Stomach (tissue), 19 donors: ENCODE measurements around the gene HDAC2. TPM values are rescaled to one million over a fixed set of nuclear protein-coding genes. Genes with fewer than 3 reads are reported as not detected.
A peak's percentile ranks its signal among the peaks of the same experiment; 100 is the strongest.
"Not testable (repeated sequence)": the region's sequence is repeated elsewhere in the genome, so short reads cannot be mapped to it uniquely, and the experiment has no call there.

Experiments
- DNase-seq, 2 donors: peaks; one replicate each; pipeline versions ENCODE4 v3.0.0 to v3.0.0-alpha.2; 2013 to 2019
- H3K27ac ChIP-seq, 5 donors: fragments of 200-600 bp in 4 of 5; sonication (generic) in 4 of 5; one replicate each; pipeline ENCODE4 v1.5.1; 2013 to 2019; ENCODE audit warnings: mild to moderate bottlenecking in 1 of 5, moderate library complexity in 1 of 5
- H3K27me3 ChIP-seq, 3 donors: fragments of 200-600 bp; sonication (generic); one replicate each; pipeline ENCODE4 v1.5.1; 2017 to 2019; ENCODE audit warnings: mixed run types in 1 of 3
- H3K36me3 ChIP-seq, 4 donors: fragments of 200-600 bp; sonication (generic); 1 replicate in 3 of 4; 2 replicates in 1 of 4; pipeline ENCODE4 v1.5.1; 2016 to 2019
- H3K4me1 ChIP-seq, 4 donors: fragments of 200-600 bp; sonication (generic); one replicate each; pipeline ENCODE4 v1.5.1; 2016 to 2019
- H3K4me3 ChIP-seq, 4 donors: fragments of 200-600 bp; sonication (generic) in 3 of 4; one replicate each; pipeline ENCODE4 v1.5.1; 2016 to 2019; ENCODE audit warnings: mild to moderate bottlenecking in 1 of 4
- H3K9me3 ChIP-seq, 4 donors: fragments of 200-600 bp; sonication (generic); one replicate each; pipeline ENCODE4 v1.5.1; 2016 to 2019
- EP300 ChIP-seq: sonication (generic); formaldehyde crosslinking; IDR thresholded peaks from one replicate; pipeline ENCODE4 v1.6.1; 2017; ENCODE audit warnings: antibody characterized with exemption
- POLR2A ChIP-seq, 4 donors: fragments of 450-650 bp; IDR thresholded peaks; one replicate each; pipeline ENCODE4 v1.6.1; 2016; ENCODE audit warnings: antibody characterized with exemption in 4 of 4, control low read depth in 2 of 4, mild to moderate bottlenecking in 1 of 4, moderate library complexity in 1 of 4
- POLR2AphosphoS5 ChIP-seq, 3 donors: sonication (generic); formaldehyde crosslinking; IDR thresholded peaks; one replicate each; pipeline ENCODE4 v1.6.1; 2016; ENCODE audit warnings: antibody characterized with exemption in 3 of 3
- WGBS, 5 donors: extraction: QIAGEN DNeasy Blood & Tissue Kit in 3 of 5; methylation state at CpG; one replicate each; pipeline versions ENCODE4 v1.1.5 to v1.1.7; 2013 to 2018; 5-methylcytosine and 5-hydroxymethylcytosine counted together
- intact Hi-C: fragments of 100-400 bp; cut with DNase I; formaldehyde crosslinking; loops from one replicate; pipeline ENCODE4 v1.15.1; 2023; ENCODE audit warnings: low total_unique reads
- long read RNA-seq, 10 donors: transcript quantifications; one replicate each; lab custom pipeline, GENCODE V29; 2026
- polyA plus RNA-seq, 3 donors: library from polyadenylated mRNA; stranded (reverse); fragments of 200-250 nt; gene quantifications; one replicate each; pipeline ENCODE4 v1.2.3, GENCODE V29; 2013
- total RNA-seq, 5 donors: library from RNA; depleted of rRNA; stranded (reverse); fragments of >200 nt; gene quantifications; one replicate each; pipeline versions ENCODE4 v1.1.0 to v1.2.3, GENCODE V29; 2014 to 2016
- TF ChIP-seq, protein P1 (sequence below), 7 experiments: fragments of 450-650 bp in 4 of 7; fragments of 200-600 bp in 3 of 7; sonication (generic) in 3 of 7; IDR thresholded peaks; one replicate each; pipeline ENCODE4 v1.5.1; 2016 to 2019; ENCODE audit warnings: antibody characterized with exemption in 7 of 7, control low read depth in 2 of 7, mild to moderate bottlenecking in 1 of 7
- donor health status: healthy with polysubstance abuse.
- donor health status: Bipolar disorder and iron deficiency.
- donor health status: healthy.

The HDAC2 gene
- total RNA-seq (100 to 1,000 TPM in 1 of 5 donors, 10 to 100 TPM in 4; 11.0 to 106 (median 65.6) TPM), polyA plus RNA-seq (10 to 100 TPM; 53.4 to 61.3 (median 53.5) TPM)
- long read RNA-seq, donor 1, full-length matches to known transcripts: 12 of 23 reads
- long read RNA-seq, donor 1, partial matches to known transcripts: 11 of 23 reads
- long read RNA-seq, donor 1, other reads (novel, unspliced or antisense): 0 of 23 reads
- long read RNA-seq, donor 2, full-length matches to known transcripts: 30 of 44 reads
- long read RNA-seq, donor 2, partial matches to known transcripts: 14 of 44 reads
- long read RNA-seq, donor 2, other reads (novel, unspliced or antisense): 0 of 44 reads
- long read RNA-seq, donor 3, full-length matches to known transcripts: 17 of 46 reads
- long read RNA-seq, donor 3, partial matches to known transcripts: 29 of 46 reads
- long read RNA-seq, donor 3, other reads (novel, unspliced or antisense): 0 of 46 reads
- long read RNA-seq, donor 4, full-length matches to known transcripts: 5 of 5 reads
- long read RNA-seq, donor 4, partial matches to known transcripts: 0 of 5 reads
- long read RNA-seq, donor 4, other reads (novel, unspliced or antisense): 0 of 5 reads
- long read RNA-seq, donor 5, full-length matches to known transcripts: 19 of 68 reads
- long read RNA-seq, donor 5, partial matches to known transcripts: 49 of 68 reads
- long read RNA-seq, donor 5, other reads (novel, unspliced or antisense): 0 of 68 reads
- long read RNA-seq, donor 6, full-length matches to known transcripts: 45 of 123 reads
- long read RNA-seq, donor 6, partial matches to known transcripts: 78 of 123 reads
- long read RNA-seq, donor 6, other reads (novel, unspliced or antisense): 0 of 123 reads
- long read RNA-seq, donor 7, full-length matches to known transcripts: 13 of 57 reads
- long read RNA-seq, donor 7, partial matches to known transcripts: 44 of 57 reads
- long read RNA-seq, donor 7, other reads (novel, unspliced or antisense): 0 of 57 reads
- long read RNA-seq, donor 8, full-length matches to known transcripts: 24 of 53 reads
- long read RNA-seq, donor 8, partial matches to known transcripts: 29 of 53 reads
- long read RNA-seq, donor 8, other reads (novel, unspliced or antisense): 0 of 53 reads
- long read RNA-seq, donor 9, full-length matches to known transcripts: 24 of 81 reads
- long read RNA-seq, donor 9, partial matches to known transcripts: 57 of 81 reads
- long read RNA-seq, donor 9, other reads (novel, unspliced or antisense): 0 of 81 reads
- long read RNA-seq, donor 10, full-length matches to known transcripts: 12 of 19 reads
- long read RNA-seq, donor 10, partial matches to known transcripts: 7 of 19 reads
- long read RNA-seq, donor 10, other reads (novel, unspliced or antisense): 0 of 19 reads

DNA sequence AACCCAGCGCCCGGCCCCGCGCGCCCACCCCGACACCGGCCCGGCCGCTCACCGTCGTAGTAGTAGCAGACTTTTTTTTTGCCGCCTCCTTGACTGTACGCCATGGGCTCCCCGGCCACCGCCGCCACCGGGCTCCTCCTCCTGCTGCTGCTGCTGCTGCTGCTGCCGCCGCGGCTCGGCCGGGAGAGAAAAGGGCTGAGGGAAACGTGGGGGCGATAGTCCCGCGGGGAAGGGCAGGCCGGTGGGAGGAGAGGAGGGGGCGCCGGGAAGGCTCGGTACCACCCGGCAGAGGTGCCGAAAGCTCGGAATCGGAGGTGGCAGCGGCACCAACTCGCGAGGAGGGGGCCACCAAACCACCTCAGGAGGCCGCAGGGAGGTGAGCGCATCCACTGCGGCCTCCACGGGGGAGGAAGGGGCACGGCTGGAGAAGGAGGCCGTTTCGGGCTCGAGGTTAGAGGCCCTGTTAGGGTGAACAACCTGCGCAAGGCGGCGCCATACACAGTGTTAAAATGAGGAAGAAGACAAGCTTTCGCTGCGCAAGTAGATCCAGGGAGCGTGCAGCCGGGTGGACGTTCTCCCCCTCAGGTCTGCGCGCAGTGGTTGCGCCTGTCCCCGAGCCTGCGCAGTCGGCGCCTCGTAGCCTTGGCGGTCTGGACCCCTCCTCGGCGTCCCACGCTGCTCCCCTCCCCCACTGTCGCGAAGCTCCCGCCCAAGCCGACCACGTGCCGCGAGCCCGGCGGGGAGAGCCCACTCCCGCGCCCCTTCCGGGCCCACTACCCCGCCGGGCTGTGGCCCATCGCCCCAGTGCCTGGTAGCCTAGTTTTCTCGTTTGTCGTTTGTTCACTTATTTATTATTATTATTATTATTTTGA lies at the start of gene HDAC2:
Gene HDAC2 (minus strand): TSS at position 344 of the 872 bp plus-strand sequence. CDS start 240 bp downstream, at position 104.
- WGBS, 5 donors: 0 to 1% (median 0%) methylated on average over 58 to 82 of the region's 82 CpGs
- intact Hi-C loops: no loop called here

DNA sequence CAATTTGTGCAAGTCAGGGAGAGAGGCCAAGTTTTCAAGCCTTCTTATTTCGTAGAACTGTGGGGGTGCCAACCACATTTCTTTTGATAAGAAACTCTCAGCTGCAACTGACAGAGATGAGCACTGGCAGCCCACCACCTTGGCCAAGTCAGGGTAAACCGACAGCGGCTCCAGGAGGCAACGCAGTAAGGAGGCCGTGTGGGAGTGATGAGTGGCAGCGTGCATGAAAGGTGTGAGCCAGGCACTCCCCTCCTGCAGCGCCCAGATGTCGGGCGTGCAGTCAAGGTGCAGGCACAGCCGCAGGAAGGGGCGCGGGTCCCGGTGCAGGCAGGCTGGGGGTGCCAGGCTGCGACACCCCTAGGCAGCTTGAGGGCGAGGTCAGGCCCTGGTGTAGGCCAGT lies 49.2 kb upstream of the HDAC2 start:
- no peaks in the 10 kb centered on the region for H3K9me3 ChIP-seq
- intact Hi-C loops: no loop called here
- TF ChIP-seq POLR2A (IDR thresholded peaks at IDR 0.05) (no peak), EP300 (no peak), POLR2AphosphoS5 (IDR thresholded peaks at IDR 0.05) (no peak)
- TF ChIP-seq, protein P1, sequence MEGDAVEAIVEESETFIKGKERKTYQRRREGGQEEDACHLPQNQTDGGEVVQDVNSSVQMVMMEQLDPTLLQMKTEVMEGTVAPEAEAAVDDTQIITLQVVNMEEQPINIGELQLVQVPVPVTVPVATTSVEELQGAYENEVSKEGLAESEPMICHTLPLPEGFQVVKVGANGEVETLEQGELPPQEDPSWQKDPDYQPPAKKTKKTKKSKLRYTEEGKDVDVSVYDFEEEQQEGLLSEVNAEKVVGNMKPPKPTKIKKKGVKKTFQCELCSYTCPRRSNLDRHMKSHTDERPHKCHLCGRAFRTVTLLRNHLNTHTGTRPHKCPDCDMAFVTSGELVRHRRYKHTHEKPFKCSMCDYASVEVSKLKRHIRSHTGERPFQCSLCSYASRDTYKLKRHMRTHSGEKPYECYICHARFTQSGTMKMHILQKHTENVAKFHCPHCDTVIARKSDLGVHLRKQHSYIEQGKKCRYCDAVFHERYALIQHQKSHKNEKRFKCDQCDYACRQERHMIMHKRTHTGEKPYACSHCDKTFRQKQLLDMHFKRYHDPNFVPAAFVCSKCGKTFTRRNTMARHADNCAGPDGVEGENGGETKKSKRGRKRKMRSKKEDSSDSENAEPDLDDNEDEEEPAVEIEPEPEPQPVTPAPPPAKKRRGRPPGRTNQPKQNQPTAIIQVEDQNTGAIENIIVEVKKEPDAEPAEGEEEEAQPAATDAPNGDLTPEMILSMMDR (IDR thresholded peaks at IDR 0.05): no peak
- H3K27ac ChIP-seq: no peak overlapping the region
- no peaks in the 10 kb centered on the region for H3K4me1 ChIP-seq
- DNase-seq: no peak
- WGBS, 5 donors: 84 to 95% (median 91%) methylated on average over 10 to 15 of the region's 15 CpGs
- no peak overlapping the region for H3K4me3 ChIP-seq
- no peaks in the 10 kb centered on the region for H3K27me3 ChIP-seq
- no peaks in the 10 kb centered on the region for H3K36me3 ChIP-seq

More for the DNA sequence above, at the start of gene HDAC2:
- H3K4me1 ChIP-seq: peaks cover 16 to 47% (median 35%) of the 10 kb centered on the region in 4 donors
- H3K9me3 ChIP-seq: no peaks in the 10 kb centered on the region
- TF ChIP-seq POLR2AphosphoS5 (IDR thresholded peaks at IDR 0.05) (peak; percentile 17 to 64 (median 23)), EP300 (no peak)
- H3K27ac ChIP-seq: peak within 1 kb of the TSS; percentile 93 to 96 (median 94)
- H3K4me3 ChIP-seq: peak within 1 kb of the TSS; percentile 91 to 98 (median 94)
- no peaks in the 10 kb centered on the region for H3K36me3 ChIP-seq
- H3K27me3 ChIP-seq: no peaks in the 10 kb centered on the region
- peak; percentile 86 to 96 for DNase-seq

DNA sequence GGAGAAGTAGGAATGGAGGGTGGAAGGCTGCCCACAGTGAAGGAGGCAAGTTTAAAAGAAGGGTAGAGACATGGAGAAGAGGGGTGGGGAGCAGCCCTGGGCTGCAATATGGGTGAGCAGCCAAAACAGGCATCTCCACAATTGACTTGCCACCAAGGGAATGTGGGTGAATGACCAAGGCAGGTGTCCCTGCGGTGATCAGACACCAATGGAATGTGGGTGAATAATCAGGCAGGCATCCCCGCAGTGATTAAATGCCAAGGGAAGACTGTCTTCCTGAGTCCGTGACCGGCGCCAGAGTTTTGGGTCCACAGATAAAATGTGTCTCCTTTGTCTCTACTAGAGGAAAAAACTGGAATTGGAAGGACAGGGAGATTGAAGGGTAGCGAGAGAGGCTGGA lies 46.2 kb upstream of the HDAC2 start:
- DNase-seq, H3K9me3 ChIP-seq, H3K4me1 ChIP-seq, H3K27me3 ChIP-seq, intact Hi-C loops, H3K4me3 ChIP-seq, H3K27ac ChIP-seq, H3K36me3 ChIP-seq: not testable (repeated sequence)
- WGBS, 5 donors: 90 to 98% (median 94%) methylated on average over 6 of the region's 6 CpGs

DNA sequence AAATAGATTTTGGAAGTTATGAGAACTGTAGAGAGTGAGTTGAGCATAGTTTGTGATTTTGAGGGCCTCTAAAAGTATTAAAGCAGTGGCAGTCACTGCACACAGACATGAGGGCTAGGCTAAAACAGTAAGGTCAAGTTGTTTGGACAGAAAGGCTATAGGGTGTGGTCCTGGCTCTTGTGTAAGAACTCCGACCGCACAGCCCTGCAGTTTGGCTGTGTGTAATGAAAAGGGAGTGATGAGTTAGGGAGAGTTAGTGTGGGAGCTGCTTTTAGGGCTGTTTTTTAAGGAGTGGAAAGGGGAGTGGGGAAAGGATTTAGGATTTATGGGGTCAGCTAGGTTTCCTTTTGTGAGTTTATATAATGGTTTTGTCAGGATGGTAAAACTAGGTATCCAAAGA lies 43.2 kb upstream of the HDAC2 start:
- H3K36me3 ChIP-seq, H3K9me3 ChIP-seq, intact Hi-C loops, DNase-seq, H3K4me1 ChIP-seq, H3K27ac ChIP-seq, H3K4me3 ChIP-seq, H3K27me3 ChIP-seq: not testable (repeated sequence)
- 30 to 65% (median 45%) methylated on average over 2 of the region's 2 CpGs for WGBS, 5 donors

DNA sequence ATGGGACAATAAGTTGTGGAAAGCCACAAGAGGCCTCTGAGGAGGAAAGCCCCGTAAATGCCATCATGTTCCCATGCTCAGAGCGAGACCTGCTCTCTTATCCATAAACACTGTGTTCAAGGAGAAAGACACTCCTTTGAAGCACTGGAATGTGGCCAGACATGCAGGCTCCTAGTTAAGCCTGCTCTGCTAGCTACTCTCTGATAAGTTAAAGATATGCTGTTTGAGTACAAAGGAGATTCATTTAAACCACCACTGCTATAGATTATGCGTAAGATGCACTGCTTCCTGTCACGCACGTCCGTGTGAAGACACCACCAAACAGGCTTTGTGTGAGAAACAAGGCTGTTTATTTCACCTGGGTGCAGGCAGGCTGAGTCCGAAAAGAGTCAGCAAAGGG lies 40.5 kb upstream of the HDAC2 start:
- H3K27ac ChIP-seq, H3K4me1 ChIP-seq, H3K9me3 ChIP-seq, H3K4me3 ChIP-seq, intact Hi-C loops, H3K27me3 ChIP-seq, H3K36me3 ChIP-seq: not testable (repeated sequence)
- 34 to 54% (median 42%) methylated on average over 7 of the region's 7 CpGs for WGBS, 5 donors
- peak in 1 of 3 donors; percentile 13 for TF ChIP-seq POLR2AphosphoS5 (IDR thresholded peaks at IDR 0.05)
- peak; percentile 38 to 50 for DNase-seq
